Posterior cingulate gyrus (tissue), 11 donors: ENCODE data around the gene FAM78B.

Experiments
- DNase-seq, 10 donors: peaks; one replicate each; pipeline versions ENCODE4 v3.0.0 to v3.0.0-alpha.2; 2020 to 2021; ENCODE audit warnings: mixed read lengths in 3 of 10
- intact Hi-C: fragments of 100-400 bp; cut with DNase I; formaldehyde crosslinking; loops from one replicate; pipeline ENCODE4 v1.15.1; 2023

Gene FAM78B

GRCh38 chr1:166165661-166166328 lies 1.0 kb downstream of the FAM78B start:
- DNase-seq: peak in 9 of 10 donors; percentile 13 to 87 (median 26)
- intact Hi-C loops: no loop called here

DNA sequence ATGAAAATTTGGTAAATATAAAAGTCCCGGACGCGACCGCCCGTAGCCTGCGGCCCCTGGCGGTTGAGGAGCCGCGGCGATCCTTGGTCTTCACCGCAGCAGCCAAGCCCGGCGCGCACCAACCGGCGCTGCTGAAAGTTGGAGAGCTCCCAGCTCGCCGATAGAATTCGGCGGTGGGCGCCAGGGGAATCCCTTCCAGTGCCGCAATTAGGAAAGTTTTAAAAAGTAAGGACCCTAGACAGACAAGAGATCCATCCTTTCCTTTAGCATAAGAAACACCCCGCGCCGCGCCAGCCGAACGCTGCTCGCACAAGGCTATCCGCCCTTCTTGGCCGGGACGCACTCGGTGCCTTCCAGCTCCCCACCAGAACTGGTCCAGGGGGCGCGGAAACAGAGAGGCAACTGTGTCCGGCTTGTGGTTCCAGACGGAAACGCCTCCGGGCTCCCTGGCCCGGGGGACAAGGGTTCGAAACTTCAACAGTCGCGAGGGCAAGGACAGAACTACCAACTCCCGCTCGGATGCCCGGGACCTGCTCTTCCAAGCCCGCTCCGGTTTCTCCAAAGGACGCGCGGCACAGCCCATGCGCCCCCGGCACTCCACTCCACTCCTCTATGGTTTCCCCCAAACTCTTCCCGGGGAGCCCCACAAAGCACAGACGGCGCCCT lies 1.7 kb downstream of the FAM78B start:
- intact Hi-C loops: no loop called here
- DNase-seq: peak; percentile 21 to 94 (median 54)

- no peak for DNase-seq
- intact Hi-C loops: no loop called here
Observed at GRCh38 chr1:166164646-166164994, 2.2 kb downstream of the FAM78B start.

DNA sequence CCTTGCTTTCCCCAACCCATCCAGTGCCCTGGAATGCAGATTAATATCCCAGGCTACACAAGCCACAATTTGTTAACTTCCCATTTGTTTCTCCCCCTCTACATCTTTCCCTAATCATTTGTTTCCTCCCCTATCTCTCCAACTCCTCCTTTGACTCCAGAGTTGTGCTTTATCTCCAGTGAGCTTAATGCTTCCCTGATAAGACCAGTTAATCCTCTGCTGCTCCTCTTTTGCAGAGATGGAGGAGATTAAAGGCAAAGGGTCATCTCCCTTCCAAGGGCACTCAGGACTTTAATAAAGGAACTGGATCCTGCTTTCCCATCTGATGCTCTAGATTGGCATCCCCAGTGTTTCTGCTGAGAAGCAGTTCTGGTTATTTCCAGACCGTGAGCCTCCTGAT lies 7.1 kb downstream of the FAM78B start:
- intact Hi-C loops: no loop called here
- DNase-seq: no peak

DNA sequence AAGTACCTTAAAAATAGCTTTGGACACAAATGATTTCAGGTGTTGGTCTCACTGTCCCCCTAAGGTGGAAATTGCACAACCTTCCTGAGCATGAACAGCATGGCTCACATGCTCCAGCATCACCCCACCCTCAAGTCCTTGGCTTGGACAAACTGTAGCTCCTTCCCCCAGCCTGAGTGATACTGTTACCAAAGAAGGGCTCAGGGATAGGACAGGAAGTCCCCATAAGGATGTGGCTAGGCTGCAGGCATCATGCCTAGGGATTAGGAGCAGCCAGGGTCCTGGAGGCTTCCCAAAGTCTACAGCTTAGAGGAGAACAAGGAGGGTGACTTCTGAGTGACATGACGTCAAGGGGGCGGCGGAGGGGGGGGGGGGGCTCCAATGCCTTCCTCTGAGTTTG lies 10.1 kb downstream of the FAM78B start:
- intact Hi-C loops: no loop called here
- DNase-seq: no peak

- DNase-seq: no peak
- intact Hi-C loops: no loop called here
Observed at GRCh38 chr1:166155108-166155507, 11.7 kb downstream of the FAM78B start.

DNA sequence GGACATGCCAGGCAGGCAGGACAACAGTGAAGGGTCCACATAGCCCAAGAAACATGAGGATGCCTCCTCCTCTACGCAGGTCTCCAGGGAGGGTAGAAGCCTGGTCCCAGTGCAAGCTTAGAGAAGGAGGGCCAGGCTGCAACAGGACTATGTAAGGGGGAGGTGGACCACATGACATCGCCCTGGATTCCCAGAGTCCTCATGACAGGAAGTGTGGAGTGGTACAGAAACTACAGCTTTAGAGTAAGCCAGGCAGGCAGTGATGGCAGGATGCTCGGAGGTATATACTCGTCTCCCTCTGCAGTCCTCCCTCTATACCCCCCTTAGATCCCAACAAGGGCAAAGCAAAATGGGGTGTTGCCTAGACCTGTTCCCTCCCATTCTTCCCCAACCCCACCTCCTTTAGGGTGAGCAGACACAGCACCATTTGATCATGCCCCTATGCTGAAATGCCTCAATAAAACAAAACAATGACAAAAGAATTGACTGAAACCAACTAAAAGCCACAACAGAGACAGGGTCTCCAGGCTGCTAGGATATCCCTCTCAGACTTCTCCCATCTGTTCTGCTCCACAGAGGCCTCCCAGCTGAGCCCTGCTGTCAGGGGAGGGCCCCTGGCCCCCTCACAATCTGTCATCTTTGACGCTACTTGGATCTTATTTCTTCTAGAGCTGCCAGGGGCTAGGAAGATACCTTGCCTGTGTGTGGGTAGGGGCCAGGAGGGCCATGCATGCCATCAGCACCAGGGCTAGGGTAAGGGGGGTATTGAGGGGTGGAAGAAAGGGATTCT lies 13.1 kb downstream of the FAM78B start:
- intact Hi-C loops: no loop called here
- no peak for DNase-seq

DNA sequence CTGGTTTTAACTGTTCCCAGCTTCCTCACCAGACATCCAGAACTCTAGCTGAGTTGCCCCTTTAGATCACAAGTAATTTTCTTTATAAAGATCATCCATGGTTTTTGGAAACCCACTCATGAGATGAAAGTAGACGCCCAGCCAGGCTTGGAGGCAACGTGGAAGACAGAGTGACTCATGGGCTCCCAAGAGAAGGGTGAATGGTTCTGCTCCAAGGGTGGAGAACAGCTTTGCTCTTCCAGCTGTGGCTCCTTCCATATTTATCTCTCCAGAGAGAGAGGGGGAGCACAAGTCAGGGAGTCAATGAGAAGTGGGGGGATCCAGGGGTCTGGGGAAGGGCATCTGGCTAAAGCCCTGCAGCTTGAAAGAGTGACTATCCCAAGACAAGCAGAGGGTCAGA lies 13.8 kb downstream of the FAM78B start:
- no peak for DNase-seq
- intact Hi-C loops: no loop called here

DNA sequence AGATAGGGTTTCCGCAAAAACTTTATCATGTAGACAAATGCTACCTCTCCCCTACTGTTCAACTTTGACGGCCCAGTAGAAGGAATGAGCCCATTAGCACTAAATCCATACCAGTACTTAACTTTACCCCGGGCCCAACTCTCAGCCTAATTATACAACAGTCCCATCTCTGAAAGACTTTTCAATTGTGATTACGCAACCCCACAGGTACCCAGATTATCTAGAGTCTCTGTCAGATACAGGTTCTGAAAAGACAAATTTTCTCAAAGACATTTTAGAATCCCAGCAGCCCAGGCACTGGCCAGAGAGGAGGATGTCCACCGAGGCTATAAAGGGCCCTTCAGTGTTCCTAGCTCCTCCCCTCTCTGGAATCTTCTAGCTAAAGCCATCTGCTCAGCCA lies 15.0 kb downstream of the FAM78B start:
- no peak for DNase-seq
- intact Hi-C loops: no loop called here

DNA sequence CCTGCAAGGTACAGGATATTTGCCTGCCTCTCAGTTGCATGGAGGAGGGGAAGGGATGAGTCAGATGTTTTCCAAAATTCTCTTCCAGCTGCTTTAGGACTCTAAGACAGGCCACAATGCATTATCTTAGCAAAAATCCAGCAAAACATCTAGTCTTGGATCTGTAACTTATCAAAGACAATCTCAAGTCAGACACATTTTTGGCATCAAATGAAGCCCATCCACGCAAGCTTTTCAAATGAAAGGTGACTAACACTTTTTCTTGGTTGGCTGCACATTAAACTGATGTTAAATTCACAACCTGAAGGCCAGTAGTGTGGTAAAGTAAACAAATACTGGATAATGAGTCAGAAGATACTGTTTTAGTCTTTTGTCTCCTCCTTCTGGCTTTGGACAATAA lies 21.3 kb downstream of the FAM78B start:
- intact Hi-C loops: no loop called here
- no peak for DNase-seq

DNA sequence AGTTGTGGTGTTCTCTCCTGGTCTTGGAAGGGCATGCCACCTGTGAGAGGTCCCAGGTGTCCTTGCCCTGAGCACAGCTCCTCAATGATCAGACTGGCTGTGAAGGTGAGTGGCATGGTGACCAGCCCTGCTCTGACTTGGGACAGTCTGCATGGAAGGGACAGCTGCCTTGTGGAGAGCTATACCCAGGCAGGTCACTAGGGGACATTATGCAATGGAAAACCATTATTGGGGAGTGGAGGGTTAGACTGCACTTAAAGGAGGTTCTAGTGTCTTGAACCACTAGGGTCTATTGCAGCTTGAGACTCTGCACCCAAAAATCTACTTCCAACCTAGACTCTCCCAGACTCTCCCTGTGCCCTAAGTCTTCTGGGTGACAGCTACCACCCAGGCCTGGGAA lies 24.8 kb downstream of the FAM78B start:
- no peak for DNase-seq
- intact Hi-C loops: no loop called here

- no peak for DNase-seq
- intact Hi-C loops: no loop called here
Observed at GRCh38 chr1:166140251-166140650, 26.6 kb downstream of the FAM78B start.

DNA sequence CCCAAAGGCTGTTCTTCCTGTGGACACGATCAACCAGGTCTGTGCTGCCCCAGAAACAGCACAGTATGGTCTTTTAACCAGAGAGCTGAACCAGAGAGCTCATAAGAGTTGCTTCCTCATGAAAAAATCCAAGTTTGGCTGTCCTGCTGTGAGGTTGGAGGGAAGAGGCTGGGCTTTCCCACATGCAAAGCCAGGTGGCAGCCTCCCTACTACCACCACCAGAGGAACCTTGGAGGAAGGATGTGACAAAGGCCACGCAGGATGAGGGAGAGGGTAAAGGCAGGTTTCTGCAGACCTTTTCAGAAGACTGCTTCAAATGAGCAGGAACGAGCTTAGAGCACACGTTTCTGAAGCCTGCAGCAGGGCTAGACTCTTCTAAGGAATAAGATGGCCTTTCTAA lies 27.1 kb downstream of the FAM78B start:
- intact Hi-C loops: no loop called here
- DNase-seq: no peak

- intact Hi-C loops: no loop called here
- no peak for DNase-seq
Observed at GRCh38 chr1:166136699-166137401, 30.0 kb downstream of the FAM78B start.

GRCh38 chr1:166136222-166136621 lies 30.6 kb downstream of the FAM78B start:
- no peak for DNase-seq
- intact Hi-C loops: no loop called here

DNA sequence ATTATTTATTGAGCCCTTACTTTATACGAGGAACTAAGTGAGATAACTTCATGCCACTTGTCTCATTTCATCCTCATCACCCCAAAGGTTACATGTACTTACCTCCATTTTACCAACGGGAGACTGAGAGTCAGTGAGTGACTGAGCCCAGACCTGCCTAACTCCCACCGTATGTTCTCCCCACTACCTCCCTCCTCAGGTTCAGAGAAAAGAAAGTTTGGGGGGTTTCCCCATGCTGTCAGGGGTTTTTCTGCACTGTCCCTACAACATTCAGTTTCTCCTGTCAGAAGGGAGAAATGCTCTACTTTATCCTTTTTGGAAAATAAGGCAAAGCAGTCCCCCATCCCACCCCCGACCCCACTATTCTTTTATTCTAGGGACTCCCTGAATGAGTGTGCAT lies 32.9 kb downstream of the FAM78B start:
- intact Hi-C loops: no loop called here
- DNase-seq: no peak

DNA sequence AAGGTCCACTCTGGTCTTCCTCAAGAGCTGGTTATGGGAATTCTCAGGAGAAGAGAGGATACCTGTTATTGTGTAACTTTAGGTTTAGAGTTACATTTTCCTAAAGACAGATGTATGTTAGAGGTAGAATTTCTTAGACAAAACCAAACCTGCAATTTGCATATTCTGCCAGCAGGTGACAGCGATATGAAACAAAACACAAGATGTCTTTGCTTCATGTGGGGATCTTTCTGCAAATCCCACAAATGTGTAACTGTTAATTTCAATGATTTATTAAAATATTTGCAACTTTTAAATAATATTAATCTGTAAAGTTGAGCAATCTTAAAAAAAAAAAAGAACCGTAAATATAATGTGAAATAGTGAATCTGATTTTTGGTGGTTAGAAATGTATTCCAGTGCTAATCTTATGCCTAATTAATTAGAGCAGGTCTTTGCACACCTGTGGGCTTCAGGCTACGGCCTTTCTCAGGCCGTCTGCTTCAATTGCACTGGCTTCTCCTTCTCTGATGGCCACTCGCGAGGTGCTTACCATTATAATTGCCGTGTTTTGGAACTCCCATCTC lies 33.4 kb downstream of the FAM78B start:
- intact Hi-C loops: no loop called here

GRCh38 chr1:166132496-166132895 lies 34.3 kb downstream of the FAM78B start:
- no peak for DNase-seq
- intact Hi-C loops: no loop called here

More for the DNA sequence above, 33.4 kb downstream of the FAM78B start:
- no peak for DNase-seq

DNA sequence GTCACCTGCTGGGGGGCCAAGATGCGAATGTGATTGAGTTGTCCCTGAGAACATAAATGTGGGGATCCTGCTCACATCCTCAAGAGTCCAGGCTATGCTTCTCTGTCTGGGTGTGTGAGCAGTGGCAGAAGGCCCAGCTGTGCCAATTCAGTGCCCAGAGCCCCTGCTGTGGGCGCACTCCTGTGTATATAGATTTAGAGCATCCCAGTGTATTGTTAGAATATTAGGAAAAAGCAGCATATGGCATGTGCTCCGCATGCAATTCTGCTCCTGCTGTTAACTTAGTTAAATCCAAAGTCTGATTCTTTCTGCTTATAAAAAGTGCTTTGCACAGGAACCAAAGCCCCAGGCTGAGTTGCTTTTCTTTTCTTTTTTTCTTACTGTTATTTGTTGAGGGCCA lies 37.8 kb downstream of the FAM78B start:
- intact Hi-C loops: no loop called here
- no peak for DNase-seq

- intact Hi-C loops: no loop called here
- no peak for DNase-seq
Observed at GRCh38 chr1:166128195-166128594, 38.6 kb downstream of the FAM78B start.

DNA sequence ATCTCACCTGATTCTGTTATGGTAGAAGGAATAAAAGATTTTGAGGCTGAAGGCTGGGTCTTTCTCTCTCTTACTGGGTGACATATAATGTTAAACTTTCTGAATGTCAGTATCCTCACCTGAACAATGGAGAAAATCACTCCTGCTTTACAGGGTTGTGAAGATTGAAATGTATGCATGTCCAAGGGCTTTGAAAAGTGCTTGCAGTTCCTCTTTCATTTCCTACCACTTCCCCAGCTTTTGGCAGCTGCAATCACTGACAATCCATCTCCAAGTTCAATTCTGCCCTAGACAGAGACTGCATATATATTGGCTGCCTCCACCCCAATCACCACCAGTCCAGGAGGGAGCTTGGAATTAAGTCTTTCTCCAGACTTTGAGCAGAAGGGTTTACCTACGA lies 39.8 kb downstream of the FAM78B start:
- DNase-seq: no peak
- intact Hi-C loops: no loop called here
